HG02840 (cell line): ENCODE measurements around the gene TNRC6A.
"Not testable (repeated sequence)": the region's sequence is repeated elsewhere in the genome, so short reads cannot be mapped to it uniquely, and the experiment has no call there.

Experiments used
- ATAC-seq: cut with Tn5 transposase; IDR thresholded peaks from one replicate; pipeline ENCODE4 v1.9.1; 2021; ENCODE audit warnings: mild to moderate bottlenecking, moderate library complexity, moderate number of reproducible peaks; ENCODE audit not compliant: unreplicated experiment, low FRiP score

Gene TNRC6A

DNA sequence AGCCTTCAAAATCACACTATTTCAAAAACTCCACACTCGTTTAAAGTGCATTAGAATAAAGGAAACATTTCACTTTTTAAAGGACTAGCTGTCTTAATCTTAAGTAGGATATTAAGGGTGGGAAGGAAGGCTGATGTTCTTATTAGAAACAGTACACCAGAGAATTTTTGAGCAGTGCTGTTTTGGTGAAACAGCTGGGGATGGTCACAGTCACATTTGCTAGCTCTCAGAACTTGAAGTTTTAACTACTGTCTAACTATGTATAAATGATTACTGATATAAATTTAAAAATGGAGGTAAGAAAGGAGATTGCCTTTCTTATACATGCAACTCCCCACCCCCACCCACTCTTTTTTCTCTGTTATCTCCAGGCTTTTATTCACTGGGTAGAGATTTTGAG, 77.8 kb downstream of the TNRC6A start:
- ATAC-seq, result no peak

DNA sequence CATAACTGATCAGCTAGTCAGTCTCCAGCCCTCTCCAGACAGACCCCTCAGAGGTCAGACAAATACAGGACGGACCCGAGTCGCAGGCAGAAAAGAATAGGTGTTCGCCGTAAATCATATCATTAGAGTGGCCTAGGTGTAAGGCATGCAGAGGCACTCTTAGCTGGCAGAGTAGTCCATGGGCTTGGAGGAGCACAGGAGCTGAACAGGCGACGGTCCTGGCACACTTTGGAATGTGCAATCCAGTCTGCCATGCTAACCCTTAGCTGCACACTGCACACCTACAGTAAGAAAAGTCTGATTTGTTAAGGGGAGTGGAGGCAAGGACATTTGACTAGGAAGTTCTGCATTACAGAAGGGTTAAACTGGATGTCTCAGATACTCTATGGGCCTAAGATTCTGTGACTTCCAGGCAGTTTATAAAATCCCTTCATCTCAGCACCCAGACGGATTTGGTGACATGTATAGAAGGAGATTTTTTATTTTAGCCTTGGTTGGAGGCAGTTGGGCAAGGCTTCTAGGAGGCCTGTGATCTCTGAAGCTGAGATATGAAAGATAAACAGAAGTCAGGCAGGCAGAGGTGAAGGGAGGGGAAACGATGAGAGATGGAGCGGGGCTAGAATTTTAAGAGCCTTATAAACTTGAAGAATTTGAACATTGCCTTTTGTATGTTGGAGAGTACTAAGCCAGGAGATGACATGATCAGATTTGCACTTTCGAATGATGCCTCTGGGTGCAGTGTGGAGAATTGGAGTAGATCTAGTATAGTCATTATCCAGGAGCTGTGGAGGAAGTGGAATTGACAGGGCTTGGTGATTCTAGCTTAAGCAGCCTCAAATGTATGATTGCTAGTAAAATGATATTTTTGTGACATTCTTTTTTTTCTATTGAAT, 81.7 kb downstream of the TNRC6A start:
- no peak for ATAC-seq

DNA sequence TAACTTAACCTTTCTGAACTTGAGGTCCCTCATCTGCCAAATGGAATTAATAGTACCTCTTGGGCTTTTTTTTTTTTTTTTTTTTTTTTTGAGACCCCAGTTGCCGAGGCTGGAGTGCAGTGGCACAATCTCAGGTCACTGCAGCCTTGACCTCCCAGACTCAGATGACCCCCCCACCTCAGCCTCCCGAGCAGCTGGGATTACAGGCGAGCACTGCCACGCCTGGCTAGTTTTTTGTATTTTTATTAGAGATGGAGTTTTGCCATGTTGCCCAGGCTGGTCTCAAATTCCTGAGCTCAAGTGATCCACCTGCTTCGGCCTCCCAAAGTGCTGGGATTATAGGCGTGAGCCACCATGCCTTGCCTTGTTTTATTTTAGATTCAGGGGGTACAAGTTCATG, 83.4 kb downstream of the TNRC6A start:
- ATAC-seq, result not testable (repeated sequence)

DNA sequence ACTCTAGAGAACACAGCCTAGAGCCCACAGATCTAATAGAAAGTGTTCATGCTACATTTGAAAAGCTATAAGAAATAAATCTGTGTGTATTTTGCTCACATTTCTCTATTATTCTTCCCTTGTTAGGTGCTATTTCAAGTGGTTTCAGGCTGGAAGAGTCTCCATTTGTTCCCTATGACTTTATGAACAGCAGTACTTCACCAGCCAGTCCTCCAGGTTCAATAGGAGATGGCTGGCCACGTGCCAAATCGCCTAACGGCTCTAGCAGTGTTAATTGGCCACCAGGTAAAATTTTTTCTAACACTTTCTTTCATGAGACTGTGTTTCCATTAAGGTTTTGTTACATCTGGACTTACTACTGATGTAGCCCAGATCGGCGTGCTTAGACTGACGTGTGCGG, 85.6 kb downstream of the TNRC6A start:
- ATAC-seq, result no peak

DNA sequence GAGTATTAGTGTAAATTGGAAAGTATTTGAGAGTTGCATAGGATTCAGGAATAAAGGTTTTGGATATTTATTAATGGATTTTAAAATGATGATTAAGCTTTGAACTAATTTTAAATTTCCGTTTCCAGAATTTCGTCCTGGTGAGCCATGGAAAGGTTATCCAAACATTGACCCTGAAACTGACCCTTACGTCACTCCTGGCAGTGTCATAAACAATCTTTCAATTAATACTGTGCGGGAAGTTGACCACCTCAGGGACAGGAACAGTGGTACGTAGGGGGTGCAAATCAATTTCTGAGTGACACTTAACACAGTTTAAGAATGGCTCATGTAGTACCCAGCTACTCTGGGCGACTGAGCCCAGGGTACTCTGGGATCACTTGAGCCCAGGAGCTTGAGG, 87.2 kb downstream of the TNRC6A start:
- ATAC-seq, result no peak

DNA sequence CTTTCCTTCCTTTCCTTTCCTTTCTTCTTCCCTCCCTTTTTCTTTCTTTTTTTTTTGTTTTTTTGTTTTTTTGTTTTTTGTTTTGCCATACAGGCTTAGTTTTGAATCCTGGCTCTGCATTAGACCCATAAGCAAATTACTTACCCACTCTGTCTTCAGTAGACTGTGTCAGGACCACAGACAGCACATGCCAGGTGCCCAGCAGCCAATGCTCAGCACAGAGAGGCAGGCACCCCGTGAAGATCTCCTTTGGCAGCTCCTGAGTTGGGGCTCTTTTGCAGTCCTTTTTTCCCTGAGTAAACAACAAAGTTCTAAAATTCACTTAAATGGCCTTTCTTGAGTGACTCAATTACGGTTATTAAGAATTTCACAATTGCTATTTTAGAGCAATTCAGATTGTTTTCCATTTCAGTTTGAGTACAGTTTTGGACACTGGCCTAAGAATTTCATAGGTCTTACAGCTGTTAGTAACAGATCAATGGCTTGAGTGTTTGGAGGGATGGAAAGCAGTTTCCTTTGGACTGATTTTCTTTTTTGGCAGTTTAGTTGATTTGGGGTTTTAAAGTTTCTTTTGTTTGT, 90.1 kb downstream of the TNRC6A start:
- no peak for ATAC-seq

DNA sequence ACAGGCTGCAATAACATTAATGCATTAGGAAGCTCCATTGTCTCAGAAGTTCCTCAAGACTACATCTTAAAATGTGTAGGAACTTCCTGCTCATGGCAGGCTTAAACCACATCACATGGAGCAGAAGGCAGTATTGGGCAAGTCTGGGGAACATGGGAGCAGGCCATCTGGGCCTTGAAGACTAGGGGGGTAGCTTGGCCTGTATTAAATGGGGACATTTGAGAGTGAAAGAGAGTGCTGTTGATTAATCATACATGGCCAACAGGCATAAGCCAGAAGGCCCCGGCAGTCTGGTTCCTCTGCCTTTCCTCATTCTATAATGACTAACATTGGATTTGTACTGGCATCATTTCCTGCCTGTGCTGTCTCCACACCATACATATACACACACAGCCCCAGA, 91.1 kb downstream of the TNRC6A start:
- no peak for ATAC-seq

DNA sequence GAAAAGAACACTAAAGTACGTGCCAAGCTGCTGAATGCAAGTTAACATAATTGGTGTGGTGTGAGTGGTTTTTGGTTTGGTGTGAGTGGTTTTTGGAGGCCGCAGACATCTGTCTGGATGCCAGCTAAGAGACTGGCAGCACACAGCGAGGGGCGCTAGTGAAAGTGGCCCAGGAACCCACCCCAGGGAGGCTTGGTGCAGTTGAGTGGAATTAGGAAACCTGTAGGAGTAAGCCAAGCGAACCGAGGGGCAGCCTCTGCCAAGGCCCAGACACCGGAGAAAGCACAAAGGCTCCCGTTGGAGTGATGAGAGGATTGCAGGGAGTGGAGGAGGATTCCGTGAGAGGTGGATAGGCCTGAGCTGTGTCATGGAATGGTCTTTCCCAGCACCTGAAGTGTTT, 91.7 kb downstream of the TNRC6A start:
- ATAC-seq, result no peak

DNA sequence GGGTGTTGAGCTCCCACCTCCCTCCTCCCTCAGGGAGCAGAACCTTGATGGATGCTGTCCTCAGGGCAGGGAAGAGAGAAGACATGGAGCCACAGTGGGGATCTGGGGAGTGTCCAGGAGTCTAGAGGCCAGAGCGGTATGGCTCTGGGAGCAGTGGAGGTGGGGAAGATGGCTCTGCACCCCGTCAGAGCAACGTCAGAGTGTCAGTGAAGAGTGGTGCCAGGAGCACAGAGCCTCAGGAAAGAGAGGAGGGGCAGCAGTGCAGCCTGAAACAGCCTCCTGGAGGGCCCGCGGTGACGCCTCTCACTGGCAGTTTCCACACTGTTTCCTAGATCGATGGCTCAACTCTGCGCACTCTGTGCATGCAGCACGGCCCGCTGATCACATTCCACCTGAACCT, 93.1 kb downstream of the TNRC6A start:
- ATAC-seq, result no peak

DNA sequence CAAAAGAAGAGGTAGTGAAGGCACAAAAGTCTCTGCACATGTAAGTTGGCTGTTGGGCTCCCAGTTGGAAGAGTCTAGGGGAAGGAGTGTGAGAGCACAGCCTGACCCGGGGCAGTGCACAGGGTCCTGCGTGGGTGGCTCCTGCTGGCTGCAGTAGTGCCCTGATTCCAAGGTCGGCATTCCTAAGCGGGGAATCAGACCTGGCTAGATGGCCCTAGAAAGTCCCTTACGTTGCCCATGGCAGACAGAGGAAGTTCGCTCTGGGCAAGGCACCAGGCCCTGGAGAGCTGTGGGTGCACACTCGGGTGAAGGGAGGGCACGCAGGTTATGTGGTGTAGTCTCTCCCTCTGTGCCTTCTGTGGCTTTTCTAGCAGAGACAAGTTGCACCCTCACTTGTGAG, 93.5 kb downstream of the TNRC6A start:
- ATAC-seq, result no peak

DNA sequence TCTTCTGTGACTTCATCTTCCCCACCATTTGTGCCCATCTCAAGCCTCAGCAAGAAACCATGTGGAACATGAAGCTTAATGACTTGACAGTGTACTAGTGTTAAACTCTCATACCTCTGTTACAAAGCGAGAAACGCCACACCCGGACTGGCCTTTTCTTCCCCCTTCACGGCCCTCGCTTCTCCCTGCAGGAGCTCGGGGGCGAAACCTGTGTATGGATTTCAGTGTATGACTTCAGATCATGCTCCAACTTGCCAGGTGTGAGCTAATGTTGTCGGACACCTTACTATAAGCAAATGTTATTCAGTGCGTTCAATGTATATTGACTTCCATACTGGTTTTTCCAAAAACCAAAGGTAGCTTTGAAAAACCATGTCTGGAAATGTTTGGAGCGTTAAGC, 96.2 kb downstream of the TNRC6A start:
- ATAC-seq, result no peak

DNA sequence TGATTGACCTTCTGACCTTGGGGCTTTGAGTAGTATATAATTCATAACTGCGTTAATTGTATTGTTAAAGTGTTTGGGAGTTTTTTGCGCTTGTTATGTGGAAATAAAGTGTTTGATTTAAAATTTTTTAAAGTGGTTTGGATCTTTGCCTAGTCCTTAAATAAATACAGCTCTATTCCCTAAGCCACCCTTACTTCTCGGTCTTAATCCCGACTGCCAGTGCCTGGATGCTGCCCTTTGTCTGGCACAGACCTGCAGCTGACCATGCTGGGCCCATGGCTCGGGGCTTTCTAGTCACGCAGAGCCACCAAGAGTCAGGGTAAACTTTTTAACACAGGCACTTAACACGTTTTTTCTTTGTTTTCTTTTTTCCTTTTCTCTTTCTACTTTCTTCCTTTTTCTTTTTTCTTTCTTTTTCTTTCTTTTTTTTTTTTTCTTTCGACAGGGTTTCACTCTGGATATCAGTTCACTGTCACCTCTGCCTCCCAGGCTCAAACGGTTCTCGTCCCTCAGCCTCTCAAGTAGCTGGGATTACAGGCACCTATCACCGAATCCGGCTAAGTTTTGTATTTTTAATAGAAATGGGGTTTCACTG, 96.7 kb downstream of the TNRC6A start:
- ATAC-seq, result no peak

DNA sequence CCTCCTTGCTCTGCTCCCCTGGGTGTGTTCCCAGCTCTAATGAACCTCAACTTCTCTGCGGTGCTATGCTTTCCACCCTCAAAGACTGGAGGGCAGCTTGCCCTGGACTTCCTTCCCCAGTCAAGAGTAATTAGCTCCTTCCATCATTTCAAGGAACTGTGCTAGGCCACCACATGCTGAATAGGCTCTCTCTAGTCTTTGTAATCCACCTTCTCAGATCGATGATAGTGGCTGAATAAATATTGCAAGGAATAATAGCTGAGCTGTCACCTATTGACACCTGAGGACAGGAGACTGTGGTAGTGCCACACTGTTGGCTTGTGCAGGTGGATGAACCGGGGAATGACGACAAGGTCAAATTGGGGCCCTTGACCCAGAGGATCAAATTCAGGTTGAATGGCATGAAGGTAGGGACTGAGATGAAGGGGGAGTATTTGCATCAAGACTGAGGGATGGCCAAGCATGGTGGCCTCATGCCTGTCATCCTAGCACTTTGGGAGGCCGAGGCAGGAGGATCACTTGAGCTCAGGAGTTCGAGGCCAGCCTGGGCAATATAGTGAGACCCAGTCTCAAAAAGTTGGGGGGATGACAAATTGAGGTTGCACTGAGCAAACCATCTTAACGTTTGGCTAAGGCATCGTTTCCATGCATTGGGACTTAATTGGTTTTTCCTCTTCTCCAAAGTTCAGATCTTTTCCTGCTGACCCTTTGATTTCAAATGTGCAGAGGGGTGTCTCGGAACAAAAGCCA, 97.5 kb downstream of the TNRC6A start:
- no peak for ATAC-seq

DNA sequence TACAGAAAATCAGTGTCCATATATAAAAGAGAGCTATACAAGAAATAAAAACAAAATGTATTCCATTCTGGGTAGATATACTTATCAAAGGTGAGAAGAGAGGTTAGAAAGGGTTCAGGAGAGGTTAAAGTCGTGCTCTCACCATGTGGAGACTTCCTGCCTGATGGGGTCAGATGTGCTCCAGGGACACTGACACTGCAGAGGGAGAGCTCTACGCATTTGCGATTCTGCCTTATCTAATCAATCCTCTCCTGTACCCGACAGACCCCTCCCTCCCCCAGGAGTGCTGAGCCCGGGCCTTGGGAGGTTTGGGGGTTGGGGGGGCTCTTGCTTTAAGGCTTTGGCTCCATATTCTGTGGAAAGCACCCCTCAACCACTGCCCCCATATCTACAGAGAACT, 99.7 kb downstream of the TNRC6A start:
- no peak for ATAC-seq

DNA sequence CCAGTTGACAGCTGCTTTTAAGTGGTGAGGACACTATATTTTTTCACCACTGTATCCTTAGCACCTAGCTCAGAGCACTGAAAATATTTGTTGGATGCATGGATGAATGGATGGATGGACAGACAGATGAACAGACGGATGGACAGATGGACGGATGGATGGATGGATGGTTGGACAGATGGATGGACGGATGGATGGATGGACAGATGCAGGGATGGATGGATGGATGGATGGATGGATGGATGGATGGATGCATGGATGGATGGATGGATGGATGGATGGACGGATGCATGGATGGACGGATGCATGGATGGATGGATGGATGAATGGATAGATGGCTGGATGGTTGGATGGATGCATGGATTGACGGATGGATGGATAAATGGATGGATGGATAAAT, 103.9 kb downstream of the TNRC6A start:
- no peak for ATAC-seq

DNA sequence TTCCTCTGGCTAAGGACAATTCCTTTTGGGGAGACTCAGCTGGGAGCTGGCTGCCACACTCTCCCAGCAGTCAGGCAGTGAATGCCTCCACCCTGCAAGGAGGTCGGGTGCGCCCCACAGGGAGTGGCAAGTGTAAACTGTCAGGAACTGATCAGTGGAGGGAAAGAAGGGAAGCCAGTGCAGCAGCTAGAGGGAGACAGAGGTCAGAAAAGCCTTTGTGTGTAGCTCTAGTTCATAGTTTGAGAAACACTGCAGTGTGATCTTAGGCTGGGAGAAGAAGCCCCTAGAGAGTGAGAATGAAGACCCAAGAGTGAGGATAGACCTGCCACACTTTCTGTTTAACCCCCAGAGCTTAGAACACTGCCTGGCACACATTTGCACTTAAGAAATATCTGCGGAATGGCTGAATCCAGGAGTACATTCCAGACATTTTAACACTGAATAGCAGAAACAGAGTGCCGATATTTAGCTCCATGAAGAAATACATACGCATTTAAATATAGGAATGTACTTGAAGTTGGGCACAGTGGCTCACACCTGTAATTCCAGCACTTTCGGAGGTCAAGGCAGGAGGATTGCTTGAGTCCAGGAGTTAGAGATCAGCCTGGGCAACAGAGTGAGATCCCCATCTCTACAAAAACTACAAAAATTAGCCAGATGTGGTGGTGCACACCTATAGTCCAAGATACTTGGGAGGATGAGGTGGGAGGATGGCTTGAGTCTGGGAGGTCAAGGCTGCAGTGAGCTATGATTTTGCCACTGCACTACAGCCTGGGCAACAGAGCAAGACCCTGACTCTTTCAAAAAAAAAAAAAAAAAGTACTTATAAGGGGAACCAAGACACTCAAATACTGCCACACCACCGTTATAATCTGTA, 105.2 kb downstream of the TNRC6A start:
- no peak for ATAC-seq

DNA sequence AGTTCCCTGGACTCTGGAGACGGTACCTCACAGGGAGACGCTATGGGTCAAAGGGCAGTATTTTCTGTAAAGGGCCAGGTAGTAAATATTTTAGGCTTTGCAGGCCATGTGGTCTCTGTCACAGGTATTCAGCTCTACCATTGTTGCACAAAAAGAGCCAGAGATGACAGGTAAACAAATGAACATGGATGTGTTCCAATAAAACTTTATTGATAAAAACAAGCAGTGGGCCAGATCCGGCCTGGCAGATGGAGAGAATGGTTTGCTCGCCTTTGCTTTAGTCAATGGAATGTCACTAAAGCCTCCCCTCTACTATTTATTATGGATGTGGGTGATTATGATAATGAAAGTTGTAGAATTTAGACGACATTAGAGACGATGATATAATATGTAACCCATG, 107.4 kb downstream of the TNRC6A start:
- no peak for ATAC-seq

DNA sequence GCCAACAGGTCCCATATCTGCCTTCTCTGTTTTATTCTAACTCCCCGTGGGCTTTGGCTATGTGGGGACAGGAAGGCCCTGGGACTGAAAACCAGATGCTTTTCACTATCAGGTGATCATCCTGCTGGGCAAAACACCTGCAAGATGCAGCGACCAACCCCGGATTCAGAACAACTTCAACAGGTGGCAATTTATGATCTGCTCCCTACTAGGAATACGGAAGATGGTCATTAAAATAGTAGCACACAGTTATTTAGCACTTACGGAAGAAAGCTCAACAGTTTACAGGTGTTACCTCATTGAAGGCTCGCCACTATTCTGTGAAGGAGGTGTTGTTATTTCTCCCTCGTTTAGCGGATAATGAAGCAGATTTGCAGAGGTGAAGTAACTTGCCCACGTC, 108.5 kb downstream of the TNRC6A start:
- no peak for ATAC-seq

DNA sequence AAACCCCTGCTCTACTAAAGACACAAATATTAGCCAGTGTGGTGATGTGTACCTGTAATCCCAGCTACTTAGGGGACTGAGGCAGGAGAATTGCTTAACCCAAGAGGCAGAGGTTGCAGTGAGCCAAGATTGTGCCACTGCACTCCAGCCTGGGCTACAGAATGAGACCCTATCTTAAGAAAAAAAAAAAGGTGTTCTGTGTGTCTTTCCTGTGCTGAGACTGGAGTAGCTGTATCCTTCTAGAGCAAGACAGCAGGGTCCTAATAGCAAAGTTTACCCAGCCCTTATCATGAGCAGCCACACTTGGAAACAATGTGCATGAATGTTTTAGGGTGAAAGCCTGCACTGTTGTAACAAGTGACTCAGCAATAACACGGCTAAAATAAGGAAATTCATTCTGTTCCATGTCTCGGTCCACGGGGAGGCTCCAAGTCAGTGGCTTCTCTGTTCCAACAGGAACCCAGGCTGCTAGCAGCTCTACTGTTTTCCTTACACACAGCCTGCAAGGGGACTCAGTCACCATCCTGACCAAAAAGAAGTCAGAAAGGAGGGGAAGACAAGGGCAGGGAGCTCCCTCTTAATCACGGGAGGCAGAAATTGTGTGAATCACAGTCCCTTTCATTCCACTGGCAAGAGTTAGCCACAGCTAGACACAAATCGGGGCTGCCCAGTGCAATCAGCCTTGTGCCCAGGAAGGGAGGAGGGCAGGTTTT, 109.3 kb downstream of the TNRC6A start:
- no peak for ATAC-seq
